Osteocyte (in vitro differentiated cells): ENCODE results near the gene PDE4B. TPM values are rescaled to one million over a fixed set of nuclear protein-coding genes. Genes with fewer than 3 reads are reported as not detected.

Experiments used
- DNase-seq: peaks from one replicate; pipeline ENCODE4 v3.0.0; 2021; ENCODE audit warnings: mixed read lengths; ENCODE audit not compliant: unreplicated experiment; ENCODE audit errors: extremely low spot score
- H3K27ac Mint-ChIP-seq: one replicate; pipeline ENCODE4 v1.8.0; 2021; ENCODE audit warnings: mild to moderate bottlenecking, mixed read lengths; ENCODE audit not compliant: unreplicated experiment
- H3K27me3 Mint-ChIP-seq: one replicate; pipeline ENCODE4 v1.8.0; 2021; ENCODE audit warnings: mixed read lengths; ENCODE audit not compliant: unreplicated experiment
- H3K36me3 Mint-ChIP-seq: one replicate; pipeline ENCODE4 v1.8.0; 2021; ENCODE audit warnings: mixed read lengths; ENCODE audit not compliant: unreplicated experiment
- H3K4me1 Mint-ChIP-seq: one replicate; pipeline ENCODE4 v1.8.0; 2021; ENCODE audit warnings: mixed read lengths; ENCODE audit not compliant: unreplicated experiment
- H3K4me3 Mint-ChIP-seq: one replicate; pipeline ENCODE4 v1.8.0; 2021; ENCODE audit warnings: mild to moderate bottlenecking, moderate library complexity, mixed read lengths; ENCODE audit not compliant: unreplicated experiment
- H3K9me3 Mint-ChIP-seq: one replicate; pipeline ENCODE4 v1.8.0; 2021; ENCODE audit warnings: mixed read lengths; ENCODE audit not compliant: unreplicated experiment
- total RNA-seq: library from RNA; stranded (reverse); gene quantifications from 2 replicates; pipeline ENCODE4 v1.2.1, GENCODE V29; 2021
- TF ChIP-seq, protein P1 (sequence below): fragments of 200-600 bp; sonication (generic); IDR thresholded peaks from 2 replicates; pipeline ENCODE4 v1.5.0; 2021; ENCODE audit warnings: antibody characterized with exemption, mild to moderate bottlenecking, moderate library complexity

The PDE4B gene
- total RNA-seq, 1 donor from 2014 or later: 53.1 TPM

DNA sequence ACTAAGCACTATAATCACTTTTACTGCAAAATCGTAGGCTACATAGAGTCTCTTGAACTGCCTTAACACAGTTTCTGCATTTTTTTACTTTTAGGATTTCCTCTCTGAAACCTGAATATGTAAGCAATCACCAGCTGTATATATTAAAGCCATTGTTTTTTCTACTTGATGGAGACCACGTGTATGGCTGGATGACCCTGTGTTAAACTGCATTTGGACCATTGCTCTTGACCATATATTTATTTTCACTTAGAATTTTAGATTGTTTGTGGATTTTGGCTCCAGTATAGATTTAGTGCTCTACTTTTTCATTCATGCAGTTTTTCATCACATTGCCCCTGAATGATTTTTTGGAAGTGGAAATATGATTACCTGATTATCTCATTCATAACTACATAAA lies 420.8 kb downstream of the PDE4B start:
- TF ChIP-seq, protein P1, sequence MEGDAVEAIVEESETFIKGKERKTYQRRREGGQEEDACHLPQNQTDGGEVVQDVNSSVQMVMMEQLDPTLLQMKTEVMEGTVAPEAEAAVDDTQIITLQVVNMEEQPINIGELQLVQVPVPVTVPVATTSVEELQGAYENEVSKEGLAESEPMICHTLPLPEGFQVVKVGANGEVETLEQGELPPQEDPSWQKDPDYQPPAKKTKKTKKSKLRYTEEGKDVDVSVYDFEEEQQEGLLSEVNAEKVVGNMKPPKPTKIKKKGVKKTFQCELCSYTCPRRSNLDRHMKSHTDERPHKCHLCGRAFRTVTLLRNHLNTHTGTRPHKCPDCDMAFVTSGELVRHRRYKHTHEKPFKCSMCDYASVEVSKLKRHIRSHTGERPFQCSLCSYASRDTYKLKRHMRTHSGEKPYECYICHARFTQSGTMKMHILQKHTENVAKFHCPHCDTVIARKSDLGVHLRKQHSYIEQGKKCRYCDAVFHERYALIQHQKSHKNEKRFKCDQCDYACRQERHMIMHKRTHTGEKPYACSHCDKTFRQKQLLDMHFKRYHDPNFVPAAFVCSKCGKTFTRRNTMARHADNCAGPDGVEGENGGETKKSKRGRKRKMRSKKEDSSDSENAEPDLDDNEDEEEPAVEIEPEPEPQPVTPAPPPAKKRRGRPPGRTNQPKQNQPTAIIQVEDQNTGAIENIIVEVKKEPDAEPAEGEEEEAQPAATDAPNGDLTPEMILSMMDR: no peak
- Mint-ChIP-seq H3K4me1 (no peaks in the 10 kb centered on the region), H3K4me3 (no peak overlapping the region), H3K36me3 (no peaks in the 10 kb centered on the region), H3K27ac (no peak overlapping the region), H3K9me3 (no peaks in the 10 kb centered on the region), H3K27me3 (no peaks in the 10 kb centered on the region)
- DNase-seq: no peak

DNA sequence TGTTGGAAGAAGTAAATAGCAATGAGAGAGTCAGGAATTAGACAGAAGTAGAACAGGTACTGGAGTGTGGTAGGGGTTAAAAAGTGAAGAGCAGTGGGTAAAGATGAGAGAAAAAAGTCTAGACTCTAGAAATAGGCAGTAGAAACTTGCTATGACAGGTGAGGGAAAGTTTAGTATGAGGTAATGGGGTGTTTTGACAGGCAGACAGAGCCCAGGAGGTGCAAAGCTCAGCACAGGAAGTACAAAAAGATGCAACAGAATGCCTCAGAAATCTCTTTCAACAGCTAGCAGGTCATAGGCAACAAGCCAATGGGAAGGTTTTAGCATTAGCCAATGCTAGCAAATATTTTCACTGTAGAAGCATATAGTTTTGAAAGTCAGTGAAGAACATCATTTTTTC lies 422.2 kb downstream of the PDE4B start:
- H3K9me3 Mint-ChIP-seq: no peaks in the 10 kb centered on the region
- no peaks in the 10 kb centered on the region for H3K36me3 Mint-ChIP-seq
- H3K4me1 Mint-ChIP-seq: no peaks in the 10 kb centered on the region
- no peak overlapping the region for H3K27ac Mint-ChIP-seq
- TF ChIP-seq, protein P1: no peak
- no peaks in the 10 kb centered on the region for H3K27me3 Mint-ChIP-seq
- no peak for DNase-seq
- H3K4me3 Mint-ChIP-seq: no peak overlapping the region

DNA sequence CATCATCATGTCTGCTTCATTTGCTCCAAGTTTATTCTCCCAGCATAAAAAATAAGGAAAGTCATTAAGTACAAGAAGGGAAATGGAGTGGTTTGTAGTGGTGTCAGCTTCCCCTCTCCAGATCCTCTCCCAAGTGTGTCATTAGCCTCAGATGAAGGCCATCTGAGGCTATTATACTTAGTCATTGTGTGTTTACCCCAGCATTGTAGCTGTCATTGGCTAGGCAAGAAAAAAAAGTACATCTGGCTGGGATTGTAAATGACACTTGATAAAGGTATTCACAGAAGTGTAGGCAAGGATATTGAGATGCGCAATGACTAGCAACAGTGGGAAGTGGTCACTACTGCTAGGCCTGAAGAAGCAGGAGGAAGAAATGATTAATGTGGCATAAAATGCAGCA lies 424.3 kb downstream of the PDE4B start:
- DNase-seq: no peak
- no peaks in the 10 kb centered on the region for H3K4me1 Mint-ChIP-seq
- H3K9me3 Mint-ChIP-seq: no peaks in the 10 kb centered on the region
- TF ChIP-seq, protein P1: no peak
- H3K27ac Mint-ChIP-seq: no peak overlapping the region
- no peaks in the 10 kb centered on the region for H3K36me3 Mint-ChIP-seq
- no peak overlapping the region for H3K4me3 Mint-ChIP-seq
- peaks cover 5% of the 10 kb centered on the region for H3K27me3 Mint-ChIP-seq

DNA sequence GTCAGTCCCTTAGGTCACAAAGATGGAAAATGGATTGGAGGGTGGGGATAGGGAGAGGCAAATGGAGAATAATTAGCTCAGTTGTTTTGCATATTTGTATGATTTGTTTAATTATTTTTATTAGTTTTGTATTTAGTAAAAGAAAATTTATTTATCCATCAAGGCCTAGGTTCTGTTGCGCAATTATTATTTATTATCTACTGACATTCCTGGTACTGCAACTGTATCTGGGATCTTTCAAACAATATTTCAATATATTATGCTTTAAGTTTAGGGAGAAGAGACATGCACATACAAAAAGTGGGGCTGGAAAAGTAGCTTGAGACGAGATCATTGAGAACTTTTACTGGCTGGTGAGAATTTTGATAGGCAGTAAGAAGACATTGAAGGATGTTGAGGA lies 424.9 kb downstream of the PDE4B start:
- TF ChIP-seq, protein P1: no peak
- no peak overlapping the region for H3K27ac Mint-ChIP-seq
- DNase-seq: no peak
- no peaks in the 10 kb centered on the region for H3K9me3 Mint-ChIP-seq
- H3K36me3 Mint-ChIP-seq: no peaks in the 10 kb centered on the region
- H3K4me3 Mint-ChIP-seq: no peak overlapping the region
- H3K4me1 Mint-ChIP-seq: no peaks in the 10 kb centered on the region
- peaks cover 10% of the 10 kb centered on the region for H3K27me3 Mint-ChIP-seq

DNA sequence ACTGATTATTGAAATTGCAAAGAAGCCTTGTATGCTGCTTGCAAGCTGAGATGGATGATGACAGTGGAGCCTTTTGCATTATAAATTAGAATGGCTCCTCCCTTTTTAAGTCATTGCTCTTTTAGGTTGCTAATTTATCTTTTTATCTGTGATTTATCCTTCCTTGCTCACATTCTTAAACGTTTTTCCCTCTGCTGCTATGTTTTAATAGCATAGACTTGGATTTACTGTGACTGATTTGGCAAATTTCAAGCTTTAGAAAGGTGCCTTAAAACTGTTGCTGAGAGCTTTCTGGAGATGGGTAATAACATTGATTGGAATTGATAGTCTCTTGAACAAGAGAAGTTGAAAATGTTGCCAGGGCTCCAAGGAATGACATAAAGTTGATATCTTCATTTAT lies 427.8 kb downstream of the PDE4B start:
- H3K9me3 Mint-ChIP-seq: no peaks in the 10 kb centered on the region
- H3K4me1 Mint-ChIP-seq: no peaks in the 10 kb centered on the region

More for the DNA sequence above, 427.8 kb downstream of the PDE4B start:
- H3K36me3 Mint-ChIP-seq: no peaks in the 10 kb centered on the region
- H3K4me3 Mint-ChIP-seq: no peak overlapping the region
- DNase-seq: no peak
- no peak overlapping the region for H3K27ac Mint-ChIP-seq
- peaks cover 28% of the 10 kb centered on the region for H3K27me3 Mint-ChIP-seq
- TF ChIP-seq, protein P1: no peak
